Fibroblast of skin of right quadriceps (primary cell): ENCODE measurements around the gene IQGAP3.

Experiments
- DNase-seq: peaks from one replicate; pipeline ENCODE4 v3.0.0-alpha.2; 2013

Gene IQGAP3

GRCh38 chr1:156479093-156480015, 93.0 kb downstream of the IQGAP3 start:
- no peak for DNase-seq

- DNase-seq: no peak
Observed at GRCh38 chr1:156478250-156478627, 94.1 kb downstream of the IQGAP3 start.

- no peak for DNase-seq
Observed at GRCh38 chr1:156477526-156478249, 94.7 kb downstream of the IQGAP3 start.

- DNase-seq: peak; percentile 88
Observed at GRCh38 chr1:156476501-156477298, 95.7 kb downstream of the IQGAP3 start.

GRCh38 chr1:156475568-156476500, 96.5 kb downstream of the IQGAP3 start:
- DNase-seq: no peak
